ENCODE measurements around the gene NOL7.

Gene NOL7

DNA sequence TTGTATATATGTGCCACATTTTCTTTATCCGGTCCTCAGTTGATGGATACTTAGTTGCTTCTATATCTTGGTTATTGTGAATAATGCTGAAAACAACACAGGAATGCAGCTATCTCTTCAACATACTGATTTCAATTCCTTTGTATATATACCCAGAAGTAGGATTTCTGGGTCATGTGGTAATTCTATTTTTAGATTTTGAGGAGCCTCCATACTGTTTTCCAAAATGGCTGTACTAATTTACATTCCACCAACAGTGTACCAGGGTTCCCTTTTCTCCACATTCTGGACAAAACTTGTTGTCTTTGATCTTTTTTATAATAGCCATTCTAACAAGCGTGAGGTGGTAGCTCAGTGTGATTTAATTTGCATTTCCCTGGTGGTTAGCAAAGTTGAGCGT is 39.1 kb upstream of the NOL7 start:
- no peak overlapping the region for H3K9ac ChIP-seq (ENCODE audit: low read length)
- H3K27me3 ChIP-seq (replicated peaks; ENCODE audit: control insufficient read depth, insufficient read depth, low read length) = no peaks in the 10 kb centered on the region
- H3K9me3 ChIP-seq (ENCODE audit: control insufficient read depth, low read length) = no peaks in the 10 kb centered on the region
- DNase-seq (ENCODE audit: low read depth) = no peak
- H3K4me1 ChIP-seq (ENCODE audit: control insufficient read depth, insufficient read depth, low read length) = peaks cover 8% of the 10 kb centered on the region
- no peaks in the 10 kb centered on the region for H3K36me3 ChIP-seq (ENCODE audit: control insufficient read depth, insufficient read depth, low read length, severe bottlenecking)
- no peak overlapping the region for H3K4me3 ChIP-seq (ENCODE audit: low read length)

DNA sequence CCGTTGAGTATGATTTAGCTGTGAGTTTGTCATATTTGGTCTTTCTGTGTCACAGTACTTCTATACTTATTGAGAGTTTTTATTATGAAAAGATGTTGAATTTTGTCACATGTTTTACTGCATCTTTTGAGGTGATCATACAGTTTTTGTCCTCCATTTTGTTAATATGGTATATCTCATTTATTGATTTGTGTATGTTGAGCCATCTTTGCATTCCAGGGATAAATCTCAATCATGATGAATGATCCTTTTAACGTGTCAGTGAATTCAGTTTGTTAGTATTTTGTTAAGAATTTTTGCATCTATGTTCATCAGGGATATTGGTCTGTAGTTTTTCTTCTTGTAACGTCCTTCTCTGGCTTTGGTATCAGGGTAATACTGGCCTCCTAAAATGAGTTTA is 37.2 kb upstream of the NOL7 start:
- H3K4me1 ChIP-seq (ENCODE audit: control insufficient read depth, insufficient read depth, low read length) = peaks cover 12% of the 10 kb centered on the region
- no peak for DNase-seq (ENCODE audit: low read depth)
- H3K36me3 ChIP-seq (ENCODE audit: control insufficient read depth, insufficient read depth, low read length, severe bottlenecking) = peaks cover 6% of the 10 kb centered on the region
- no peaks in the 10 kb centered on the region for H3K27me3 ChIP-seq (replicated peaks; ENCODE audit: control insufficient read depth, insufficient read depth, low read length)
- no peak overlapping the region for H3K4me3 ChIP-seq (ENCODE audit: low read length)
- no peaks in the 10 kb centered on the region for H3K9me3 ChIP-seq (ENCODE audit: control insufficient read depth, low read length)
- H3K9ac ChIP-seq (ENCODE audit: low read length) = no peak overlapping the region

DNA sequence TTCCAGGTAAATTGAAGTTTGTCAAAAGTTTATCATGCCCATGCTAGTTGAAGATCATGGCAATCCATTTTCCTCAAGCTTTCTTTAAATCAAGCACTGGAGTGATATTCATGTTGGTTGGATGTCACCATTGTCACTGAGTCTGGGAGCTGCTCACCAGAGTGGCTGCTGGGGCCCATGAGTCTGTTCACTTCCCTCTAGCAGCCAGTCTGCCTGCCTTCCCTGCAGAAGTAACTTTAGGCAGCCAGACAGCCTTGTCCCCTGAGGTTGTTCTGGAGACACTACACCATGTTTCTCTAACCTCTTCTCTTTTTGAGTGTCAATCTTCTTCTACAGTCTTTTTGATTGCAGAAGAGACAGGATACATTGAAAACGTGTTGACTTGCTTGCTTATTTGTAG is 35.2 kb upstream of the NOL7 start:
- Histone ChIP-seq H3K4me3 (ENCODE audit: low read length) (no peak overlapping the region), H3K4me1 (ENCODE audit: control insufficient read depth, insufficient read depth, low read length) (peaks cover 6% of the 10 kb centered on the region), H3K9me3 (ENCODE audit: control insufficient read depth, low read length) (no peaks in the 10 kb centered on the region), H3K27me3 (replicated peaks; ENCODE audit: control insufficient read depth, insufficient read depth, low read length) (no peaks in the 10 kb centered on the region), H3K9ac (ENCODE audit: low read length) (no peak overlapping the region), H3K36me3 (ENCODE audit: control insufficient read depth, insufficient read depth, low read length, severe bottlenecking) (peaks cover 14% of the 10 kb centered on the region)
- no peak for DNase-seq (ENCODE audit: low read depth)

DNA sequence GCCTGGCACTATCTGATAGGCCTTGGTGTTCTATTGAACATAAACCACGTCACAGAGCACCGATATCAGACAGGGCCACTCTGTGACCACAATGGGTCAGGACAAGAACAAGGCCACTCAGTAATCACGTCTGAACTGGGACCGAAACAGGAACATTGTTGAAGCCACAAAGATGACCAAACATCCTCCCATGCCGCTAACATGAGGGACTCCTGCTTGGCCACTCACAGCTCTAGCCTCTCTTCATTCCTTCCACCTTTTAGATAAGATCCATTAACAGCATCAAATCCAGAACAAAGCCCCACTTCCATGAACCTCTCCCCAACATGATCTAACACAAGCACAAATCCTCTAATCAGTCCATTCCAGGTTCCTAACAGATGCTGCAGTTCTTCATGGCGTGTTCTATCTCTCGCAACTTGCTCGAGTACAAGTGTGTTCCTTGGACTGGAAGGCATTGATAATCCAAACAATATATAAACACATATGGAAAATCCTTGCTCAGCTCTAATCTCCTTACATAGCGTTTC is 33.4 kb upstream of the NOL7 start:
- no peaks in the 10 kb centered on the region for H3K27me3 ChIP-seq (replicated peaks; ENCODE audit: control insufficient read depth, insufficient read depth, low read length)
- no peaks in the 10 kb centered on the region for H3K9me3 ChIP-seq (ENCODE audit: control insufficient read depth, low read length)
- DNase-seq (ENCODE audit: low read depth) = no peak
- H3K9ac ChIP-seq (ENCODE audit: low read length) = no peak overlapping the region
- peaks cover 18% of the 10 kb centered on the region for H3K36me3 ChIP-seq (ENCODE audit: control insufficient read depth, insufficient read depth, low read length, severe bottlenecking)
- no peak overlapping the region for H3K4me3 ChIP-seq (ENCODE audit: low read length)
- peaks cover 6% of the 10 kb centered on the region for H3K4me1 ChIP-seq (ENCODE audit: control insufficient read depth, insufficient read depth, low read length)

DNA sequence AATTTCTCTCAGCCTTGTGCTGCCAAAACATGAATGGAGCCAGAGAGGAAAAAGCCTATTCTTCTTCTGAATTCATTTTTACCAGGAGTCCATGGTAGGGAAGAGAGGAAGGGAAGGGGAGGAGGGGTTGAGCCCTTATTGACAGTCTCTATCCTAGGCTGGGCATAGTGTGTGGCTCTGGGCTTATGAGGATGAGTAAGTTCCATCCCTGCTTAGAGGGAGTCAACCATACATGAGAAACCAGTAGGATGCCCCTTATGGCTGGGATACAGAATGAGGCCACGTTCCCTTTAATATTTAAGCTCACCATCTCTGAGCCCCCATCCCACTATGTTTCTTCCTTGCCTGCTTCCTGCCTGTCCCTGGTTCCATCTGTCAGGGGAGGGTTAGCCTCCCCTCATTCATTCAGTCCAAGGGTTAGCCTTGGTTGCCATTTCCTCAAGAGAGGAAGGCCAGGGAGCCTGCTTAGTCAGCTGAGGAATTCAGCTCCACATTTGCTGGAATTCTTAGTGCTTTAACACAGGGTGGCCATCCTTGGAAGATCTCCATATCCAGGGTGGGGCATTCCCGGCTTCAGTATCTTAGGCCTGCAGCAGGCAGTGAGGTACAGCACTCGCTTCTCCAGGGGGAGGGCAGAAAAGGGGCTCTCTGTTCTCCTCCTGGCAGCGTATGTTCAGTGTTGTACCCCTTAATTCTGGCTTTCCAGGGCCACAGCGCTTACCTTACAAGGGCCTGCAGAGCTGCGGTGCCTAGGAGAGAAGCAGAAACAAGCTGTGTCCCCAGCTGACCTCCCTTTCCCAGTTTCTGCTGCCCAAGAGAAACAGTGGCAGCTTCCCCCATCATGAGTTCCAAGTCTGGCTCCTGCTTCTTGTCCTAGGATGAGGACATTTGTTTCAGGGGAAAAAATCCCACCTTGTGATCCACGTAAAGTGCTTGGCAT is 28.3 kb upstream of the NOL7 start:
- no peak overlapping the region for H3K4me3 ChIP-seq (ENCODE audit: low read length)
- DNase-seq (ENCODE audit: low read depth) = peak; percentile 7
- H3K9me3 ChIP-seq (ENCODE audit: control insufficient read depth, low read length) = no peaks in the 10 kb centered on the region
- no peak overlapping the region for H3K9ac ChIP-seq (ENCODE audit: low read length)
- H3K4me1 ChIP-seq (ENCODE audit: control insufficient read depth, insufficient read depth, low read length) = no peaks in the 10 kb centered on the region
- H3K36me3 ChIP-seq (ENCODE audit: control insufficient read depth, insufficient read depth, low read length, severe bottlenecking) = peaks cover 40% of the 10 kb centered on the region
- H3K27me3 ChIP-seq (replicated peaks; ENCODE audit: control insufficient read depth, insufficient read depth, low read length) = no peaks in the 10 kb centered on the region

DNA sequence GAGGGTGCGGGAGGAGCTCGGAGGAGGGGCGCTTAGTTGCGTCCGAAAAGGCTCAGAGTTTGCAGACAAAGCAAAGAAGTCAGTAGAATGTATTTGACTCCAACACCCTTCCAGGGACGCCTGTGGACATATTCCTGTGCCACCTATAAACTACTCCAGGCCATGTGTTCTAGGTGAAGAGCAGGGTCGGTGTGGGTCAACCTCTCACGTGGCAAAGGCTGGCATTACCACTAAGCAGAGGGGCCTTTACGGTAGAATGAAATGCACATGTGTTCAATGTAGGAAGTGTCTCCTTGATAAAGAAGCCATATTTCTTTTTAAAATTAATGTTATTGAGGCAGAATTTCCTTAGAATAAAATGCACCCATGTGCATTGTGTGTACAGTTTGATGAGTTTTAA is 25.3 kb upstream of the NOL7 start:
- H3K36me3 ChIP-seq (ENCODE audit: control insufficient read depth, insufficient read depth, low read length, severe bottlenecking) = peaks cover 40% of the 10 kb centered on the region
- no peaks in the 10 kb centered on the region for H3K9me3 ChIP-seq (ENCODE audit: control insufficient read depth, low read length)
- DNase-seq (ENCODE audit: low read depth) = no peak
- no peak overlapping the region for H3K4me3 ChIP-seq (ENCODE audit: low read length)
- no peak overlapping the region for H3K9ac ChIP-seq (ENCODE audit: low read length)
- H3K27me3 ChIP-seq (replicated peaks; ENCODE audit: control insufficient read depth, insufficient read depth, low read length) = no peaks in the 10 kb centered on the region
- no peaks in the 10 kb centered on the region for H3K4me1 ChIP-seq (ENCODE audit: control insufficient read depth, insufficient read depth, low read length)

DNA sequence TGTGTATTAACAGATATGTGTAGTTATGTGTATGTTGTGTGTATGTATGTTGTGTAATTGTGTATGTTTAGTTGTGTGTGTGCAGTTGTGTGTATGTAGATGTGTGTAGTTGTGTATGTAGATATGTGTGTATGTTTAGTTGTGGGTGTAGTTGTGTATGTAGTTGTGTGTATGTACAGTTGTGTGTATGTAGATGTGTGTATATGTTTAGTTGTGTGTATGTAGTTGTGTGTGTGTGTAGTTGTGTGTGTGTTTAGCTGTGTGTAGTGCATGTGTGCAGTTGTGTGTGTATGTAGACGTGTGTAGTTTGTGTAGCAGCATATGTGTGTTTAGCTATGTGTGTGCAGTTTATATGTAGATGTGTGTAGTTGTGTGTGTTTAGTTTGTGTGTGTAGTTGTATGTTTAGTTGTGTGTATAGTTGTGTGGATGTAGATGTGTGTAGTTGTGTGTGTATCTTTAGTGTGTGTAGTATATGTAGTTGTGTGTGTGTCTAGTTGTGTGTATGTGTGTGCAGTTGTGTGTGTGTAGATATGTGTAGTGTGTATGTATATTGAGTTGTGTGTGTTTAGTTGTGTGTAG is 24.5 kb upstream of the NOL7 start:
- Histone ChIP-seq H3K27me3 (replicated peaks; ENCODE audit: control insufficient read depth, insufficient read depth, low read length) (no peaks in the 10 kb centered on the region), H3K9ac (ENCODE audit: low read length) (no peak overlapping the region), H3K36me3 (ENCODE audit: control insufficient read depth, insufficient read depth, low read length, severe bottlenecking) (peaks cover 38% of the 10 kb centered on the region), H3K4me1 (ENCODE audit: control insufficient read depth, insufficient read depth, low read length) (no peaks in the 10 kb centered on the region), H3K4me3 (ENCODE audit: low read length) (no peak overlapping the region), H3K9me3 (ENCODE audit: control insufficient read depth, low read length) (no peaks in the 10 kb centered on the region)
- no peak for DNase-seq (ENCODE audit: low read depth)

DNA sequence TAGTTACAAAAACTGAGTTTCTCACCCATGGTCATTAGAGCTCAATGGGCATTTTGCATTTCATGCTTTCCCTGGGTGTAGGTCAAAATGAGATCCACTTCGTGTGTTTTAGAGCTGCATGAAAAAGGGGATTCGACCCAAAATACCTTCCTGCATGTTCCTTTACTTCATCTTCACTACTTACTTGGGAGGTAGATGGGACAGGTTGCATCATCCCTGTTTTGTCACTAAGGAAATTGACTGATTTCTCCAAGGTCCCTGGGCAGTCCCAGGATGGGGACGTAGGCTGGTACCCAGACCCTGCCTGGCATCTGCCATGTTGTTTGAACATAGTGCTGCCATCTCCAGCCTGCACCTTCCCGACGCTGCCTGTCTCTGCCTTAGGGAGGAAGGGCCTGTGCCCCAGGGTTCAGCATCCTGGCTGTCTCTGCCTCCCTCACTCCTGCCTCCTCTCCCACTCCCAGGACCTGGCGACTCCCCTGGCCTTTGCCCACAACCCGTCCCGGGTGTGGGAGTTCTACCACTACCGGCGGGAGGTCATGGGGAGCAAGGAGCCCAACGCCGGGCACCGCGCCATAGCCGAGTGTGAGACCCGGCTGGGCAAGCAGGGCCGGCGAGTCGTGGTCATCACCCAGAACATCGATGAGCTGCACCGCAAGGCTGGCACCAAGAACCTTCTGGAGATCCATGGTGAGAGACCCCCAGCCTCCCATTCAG is 23.8 kb upstream of the NOL7 start:
- no peak for DNase-seq (ENCODE audit: low read depth)
- no peak overlapping the region for H3K4me3 ChIP-seq (ENCODE audit: low read length)

DNA sequence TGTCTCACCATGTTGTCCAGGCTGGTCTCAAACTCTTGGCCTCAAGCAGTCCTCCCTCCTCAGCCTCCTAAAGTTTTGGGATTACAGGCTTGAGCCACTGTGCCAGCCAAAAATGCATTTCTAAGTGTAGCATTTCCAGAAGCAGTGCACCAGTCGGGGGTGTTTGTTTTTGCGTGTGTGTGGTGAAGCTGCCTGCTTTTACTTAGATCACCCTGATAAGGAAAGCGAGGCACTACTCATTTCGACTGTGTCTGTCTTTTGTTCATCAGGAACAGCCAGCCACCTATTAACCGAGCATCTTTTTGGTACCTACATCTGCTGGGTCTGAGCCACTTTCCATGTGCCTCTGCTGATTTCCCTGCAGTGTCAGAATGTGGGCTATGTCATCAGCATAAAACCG is 22.0 kb upstream of the NOL7 start:
- Histone ChIP-seq H3K36me3 (ENCODE audit: control insufficient read depth, insufficient read depth, low read length, severe bottlenecking) (peaks cover 30% of the 10 kb centered on the region), H3K9me3 (ENCODE audit: control insufficient read depth, low read length) (no peaks in the 10 kb centered on the region), H3K4me1 (ENCODE audit: control insufficient read depth, insufficient read depth, low read length) (no peaks in the 10 kb centered on the region), H3K4me3 (ENCODE audit: low read length) (no peak overlapping the region), H3K27me3 (replicated peaks; ENCODE audit: control insufficient read depth, insufficient read depth, low read length) (no peaks in the 10 kb centered on the region), H3K9ac (ENCODE audit: low read length) (no peak overlapping the region)
- DNase-seq (ENCODE audit: low read depth) = no peak

More for the DNA sequence above, 23.8 kb upstream of the NOL7 start:
- H3K9ac ChIP-seq (ENCODE audit: low read length) = no peak overlapping the region
- no peaks in the 10 kb centered on the region for H3K27me3 ChIP-seq (replicated peaks; ENCODE audit: control insufficient read depth, insufficient read depth, low read length)
- peaks cover 38% of the 10 kb centered on the region for H3K36me3 ChIP-seq (ENCODE audit: control insufficient read depth, insufficient read depth, low read length, severe bottlenecking)
- H3K4me1 ChIP-seq (ENCODE audit: control insufficient read depth, insufficient read depth, low read length) = no peaks in the 10 kb centered on the region
- H3K9me3 ChIP-seq (ENCODE audit: control insufficient read depth, low read length) = no peaks in the 10 kb centered on the region

DNA sequence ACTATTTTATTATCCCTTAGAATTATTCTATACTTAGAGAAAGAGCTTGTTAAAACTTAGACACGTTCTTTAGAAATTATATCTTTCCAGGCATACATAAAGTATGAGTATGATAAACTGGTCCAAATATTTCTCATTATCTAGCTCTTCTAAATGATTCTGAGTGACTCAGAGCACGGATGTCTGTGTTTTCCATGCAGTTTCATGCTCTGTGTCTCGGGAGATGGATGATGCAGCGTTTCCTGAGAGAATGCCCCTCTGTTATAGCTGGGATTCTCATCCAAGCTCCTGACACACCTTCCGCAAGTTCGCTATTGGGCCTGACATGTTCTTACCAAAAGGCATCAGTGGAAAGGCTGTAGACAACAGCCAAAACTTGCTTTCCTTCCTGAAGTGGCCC is 21.4 kb upstream of the NOL7 start:
- DNase-seq (ENCODE audit: low read depth) = no peak
- H3K9me3 ChIP-seq (ENCODE audit: control insufficient read depth, low read length) = no peaks in the 10 kb centered on the region
- no peaks in the 10 kb centered on the region for H3K27me3 ChIP-seq (replicated peaks; ENCODE audit: control insufficient read depth, insufficient read depth, low read length)
- H3K36me3 ChIP-seq (ENCODE audit: control insufficient read depth, insufficient read depth, low read length, severe bottlenecking) = peaks cover 25% of the 10 kb centered on the region
- no peak overlapping the region for H3K9ac ChIP-seq (ENCODE audit: low read length)
- H3K4me1 ChIP-seq (ENCODE audit: control insufficient read depth, insufficient read depth, low read length) = no peaks in the 10 kb centered on the region
- no peak overlapping the region for H3K4me3 ChIP-seq (ENCODE audit: low read length)

DNA sequence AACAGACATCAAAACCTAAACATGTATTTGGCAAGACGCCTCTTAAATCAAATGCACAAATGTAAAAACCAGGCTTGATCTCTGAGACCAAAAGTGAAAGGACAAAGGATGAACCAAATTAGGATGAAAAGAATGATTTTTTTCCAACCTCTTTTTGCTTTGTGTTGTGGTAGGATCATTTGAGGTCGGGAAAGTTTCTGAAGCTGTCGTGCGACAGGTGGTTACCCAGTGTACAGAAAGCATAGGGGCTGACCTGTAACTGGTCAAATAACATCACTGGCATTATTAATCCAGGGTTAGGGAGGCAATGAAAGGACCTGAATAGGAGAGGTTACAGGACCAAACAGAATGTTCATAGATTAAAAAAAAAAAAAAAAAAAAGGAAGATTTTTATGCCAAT is 18.1 kb upstream of the NOL7 start:
- H3K36me3 ChIP-seq (ENCODE audit: control insufficient read depth, insufficient read depth, low read length, severe bottlenecking) = peaks cover 32% of the 10 kb centered on the region
- DNase-seq (ENCODE audit: low read depth) = no peak
- H3K4me3 ChIP-seq (ENCODE audit: low read length) = no peak overlapping the region
- no peaks in the 10 kb centered on the region for H3K9me3 ChIP-seq (ENCODE audit: control insufficient read depth, low read length)
- H3K27me3 ChIP-seq (replicated peaks; ENCODE audit: control insufficient read depth, insufficient read depth, low read length) = no peaks in the 10 kb centered on the region
- H3K9ac ChIP-seq (ENCODE audit: low read length) = no peak overlapping the region
- H3K4me1 ChIP-seq (ENCODE audit: control insufficient read depth, insufficient read depth, low read length) = no peaks in the 10 kb centered on the region

Data from adipocyte (in vitro differentiated cells).